Measurements from ENCODE around the gene CYLD.

Gene CYLD

GRCh38 chr16:50741781-50742575, at the start of gene CYLD:
Gene CYLD (plus strand): TSS chr16:50742086. CDS start chr16:50749699, 7,613 bp downstream.
- DNase-seq (ENCODE audit: low read depth in 2 of 2), result peak; percentile 99 to 100

- DNase-seq (ENCODE audit: low read depth in 2 of 2), result no peak
These were observed 49.3 kb upstream of the CYLD start for GRCh38 chr16:50692644-50692998.

- DNase-seq (ENCODE audit: low read depth in 2 of 2), result no peak
These were observed 48.7 kb upstream of the CYLD start, which contains the start of gene NOD2 for GRCh38 chr16:50692999-50693781. Gene NOD2 (plus strand): TSS chr16:50693606. CDS start chr16:50699496, 5,890 bp downstream.

- no peak for DNase-seq (ENCODE audit: low read depth in 2 of 2)
These were observed 47.7 kb upstream of the CYLD start for GRCh38 chr16:50694206-50694605.

GRCh38 chr16:50695017-50696000, 46.6 kb upstream of the CYLD start:
- DNase-seq (ENCODE audit: low read depth in 2 of 2), result no peak

GRCh38 chr16:50696126-50696525, 45.8 kb upstream of the CYLD start:
- DNase-seq (ENCODE audit: low read depth in 2 of 2), result no peak

GRCh38 chr16:50696575-50697420, 45.1 kb upstream of the CYLD start:
- DNase-seq (ENCODE audit: low read depth in 2 of 2), result no peak

GRCh38 chr16:50697421-50697715, 44.5 kb upstream of the CYLD start:
- DNase-seq (ENCODE audit: low read depth in 2 of 2), result no peak

- no peak for DNase-seq (ENCODE audit: low read depth in 2 of 2)
These were observed 43.8 kb upstream of the CYLD start for GRCh38 chr16:50697881-50698767.

- DNase-seq (ENCODE audit: low read depth in 2 of 2), result peak in 1 of 2 donors; percentile 46
These were observed 42.3 kb upstream of the CYLD start for GRCh38 chr16:50699326-50700159.

GRCh38 chr16:50702725-50703124, 39.2 kb upstream of the CYLD start:
- no peak for DNase-seq (ENCODE audit: low read depth in 2 of 2)

- DNase-seq (ENCODE audit: low read depth in 2 of 2), result no peak
These were observed 37.6 kb upstream of the CYLD start for GRCh38 chr16:50704245-50704644.

GRCh38 chr16:50705436-50706110, 36.3 kb upstream of the CYLD start:
- no peak for DNase-seq (ENCODE audit: low read depth in 2 of 2)

- DNase-seq (ENCODE audit: low read depth in 2 of 2), result no peak
These were observed 35.6 kb upstream of the CYLD start for GRCh38 chr16:50706250-50706649.

GRCh38 chr16:50708373-50709060, 33.4 kb upstream of the CYLD start:
- no peak for DNase-seq (ENCODE audit: low read depth in 2 of 2)

GRCh38 chr16:50709061-50709684, 32.7 kb upstream of the CYLD start:
- no peak for DNase-seq (ENCODE audit: low read depth in 2 of 2)

GRCh38 chr16:50709980-50710379, 31.9 kb upstream of the CYLD start:
- no peak for DNase-seq (ENCODE audit: low read depth in 2 of 2)

Data from stimulated activated CD8-positive, alpha-beta memory T cell treated with anti-CD3 and anti-CD28 coated beads, Interleukin-15, amount 100 ng/mL, for 4 hours (primary cell).